NB4 (cell line): Measurements from ENCODE around the gene KCNK3.

Experiments
- DNase-seq: peaks from one replicate; pipeline ENCODE4 v3.0.0; 2010; ENCODE audit warnings: low read depth
- H3K4me3 ChIP-seq: one replicate; pipeline ENCODE4 v1.5.1; 2011; ENCODE audit warnings: mild to moderate bottlenecking, low read depth, low read length, moderate library complexity
- CTCF ChIP-seq: IDR thresholded peaks from one replicate; pipeline ENCODE4 v1.5.1; 2012; ENCODE audit warnings: low read depth, low read length
- MYC ChIP-seq: IDR thresholded peaks from 2 replicates; pipeline ENCODE4 v1.6.1; 2011; ENCODE audit warnings: low read depth, low read length
- POLR2A ChIP-seq: IDR thresholded peaks from 2 replicates; pipeline ENCODE4 v1.6.1; 2011; ENCODE audit warnings: mild to moderate bottlenecking; ENCODE audit not compliant: insufficient read length; ENCODE audit errors: extremely low read depth
- TF ChIP-seq, protein P1 (sequence below): IDR thresholded peaks from 2 replicates; pipeline ENCODE4 v1.6.1; 2011; ENCODE audit warnings: low read depth, low read length

The KCNK3 gene

DNA sequence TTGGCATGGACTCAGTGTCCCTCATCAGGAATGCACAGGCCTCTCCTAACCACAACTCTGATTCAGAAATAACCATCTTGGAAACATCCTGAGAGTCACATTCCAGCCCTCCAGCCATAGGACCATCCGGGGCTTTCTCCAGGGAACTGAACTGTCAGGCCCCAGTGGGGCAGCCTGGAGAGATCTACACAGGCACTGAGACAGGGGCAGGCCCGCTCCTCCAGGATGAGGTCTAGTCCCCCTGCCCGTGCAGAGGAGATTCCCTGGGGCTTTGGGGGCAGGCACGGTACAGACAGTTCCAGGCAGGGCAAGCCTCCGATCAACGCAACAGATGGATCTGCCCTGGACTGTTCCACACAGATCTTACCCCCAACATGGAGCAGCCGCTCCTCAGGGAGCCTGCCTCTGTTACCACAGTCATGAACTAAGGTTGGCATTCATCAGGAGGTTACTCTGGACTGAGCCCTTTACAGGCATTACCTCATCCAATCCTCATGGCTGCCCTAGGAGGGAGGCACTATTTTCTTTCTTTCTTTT, 12.0 kb downstream of the KCNK3 start:
- no peak for DNase-seq
- no peak overlapping the region for H3K4me3 ChIP-seq
- TF ChIP-seq, protein P1, sequence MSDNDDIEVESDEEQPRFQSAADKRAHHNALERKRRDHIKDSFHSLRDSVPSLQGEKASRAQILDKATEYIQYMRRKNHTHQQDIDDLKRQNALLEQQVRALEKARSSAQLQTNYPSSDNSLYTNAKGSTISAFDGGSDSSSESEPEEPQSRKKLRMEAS: no peak

GRCh38 chr2:26705126-26705525, 12.6 kb downstream of the KCNK3 start:
- TF ChIP-seq, protein P1: no peak
- TF ChIP-seq CTCF: no peak
- no peak for TF ChIP-seq POLR2A
- TF ChIP-seq MYC: no peak
- no peak for DNase-seq
- no peak overlapping the region for H3K4me3 ChIP-seq

GRCh38 chr2:26706093-26706492, 13.6 kb downstream of the KCNK3 start:
- no peak overlapping the region for H3K4me3 ChIP-seq
- no peak for DNase-seq
- no peak for TF ChIP-seq POLR2A

- no peak overlapping the region for H3K4me3 ChIP-seq
- DNase-seq: no peak
- no peak for TF ChIP-seq CTCF
- no peak for TF ChIP-seq POLR2A
- no peak for TF ChIP-seq MYC
- TF ChIP-seq, protein P1: no peak
Observed at GRCh38 chr2:26706616-26707473, 14.3 kb downstream of the KCNK3 start.

DNA sequence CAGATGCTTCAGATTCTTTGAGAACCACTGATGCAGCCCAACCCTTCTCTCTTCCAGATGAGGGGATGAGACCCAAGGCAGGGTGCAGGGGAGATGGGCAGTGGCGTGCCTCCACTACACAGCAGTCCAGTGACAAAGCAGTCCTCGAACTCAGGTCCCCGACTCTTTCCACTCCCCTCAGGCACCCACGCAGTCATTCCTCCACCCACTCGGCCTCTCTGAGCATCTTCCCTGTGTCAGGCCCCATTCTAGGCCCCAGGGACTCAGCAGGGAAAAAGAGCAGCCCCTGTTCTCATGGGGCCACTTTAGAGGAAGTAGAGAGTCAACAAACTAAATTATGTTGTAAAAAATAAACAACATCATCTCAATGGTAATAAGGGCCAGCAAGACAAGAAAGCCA, 15.2 kb downstream of the KCNK3 start:
- TF ChIP-seq, protein P1: no peak
- TF ChIP-seq POLR2A (no peak), MYC (no peak), CTCF (no peak)
- no peak overlapping the region for H3K4me3 ChIP-seq
- DNase-seq: no peak

DNA sequence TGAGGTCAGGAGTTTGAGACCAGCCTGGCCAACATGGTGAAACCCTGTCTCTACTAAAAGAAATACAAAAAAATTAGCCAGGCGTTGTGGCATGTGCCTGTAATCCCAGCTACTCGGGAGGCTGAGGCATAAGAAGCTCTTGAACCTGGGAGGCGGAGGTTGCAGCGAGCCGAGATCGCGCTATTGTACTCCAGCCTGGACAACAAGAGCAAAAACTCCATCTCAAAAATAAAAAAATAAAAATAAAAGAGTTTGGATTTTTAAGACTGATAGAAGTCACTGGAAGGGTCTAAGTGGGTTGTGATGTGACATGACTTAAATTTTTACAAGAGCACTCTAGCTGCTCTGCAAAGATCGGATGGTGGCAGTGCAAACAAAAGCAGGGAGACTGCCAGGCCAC, 15.9 kb downstream of the KCNK3 start:
- no peak for DNase-seq
- TF ChIP-seq MYC (no peak), POLR2A (no peak), CTCF (no peak)
- TF ChIP-seq, protein P1: no peak
- H3K4me3 ChIP-seq: no peak overlapping the region
